Lung (tissue), 12 donors: ENCODE results near the gene KIF14. TPM values are rescaled to one million over a fixed set of nuclear protein-coding genes. Genes with fewer than 3 reads are reported as not detected.

Experiments
- ATAC-seq: fragments of 200-7000 bp; cut with Tn5 transposase; one replicate; pipeline ENCODE4 v1.9.1; 2020; ENCODE audit warnings: moderate number of reproducible peaks; ENCODE audit not compliant: insufficient read depth, low FRiP score
- DNase-seq, 3 donors: peaks; one replicate each; pipeline ENCODE4 v3.0.0-alpha.2; 2013 to 2017
- H3K27ac ChIP-seq, 2 donors: one replicate each; pipeline ENCODE4 v1.5.1; 2013; ENCODE audit warnings: mild to moderate bottlenecking in 2 of 2, moderate library complexity in 2 of 2, control low read depth in 1 of 2, inconsistent platforms in 1 of 2, low read depth in 1 of 2, low read length in 1 of 2
- H3K27me3 ChIP-seq, 3 donors: one replicate each; pipeline ENCODE4 v1.5.1; 2013; ENCODE audit warnings: low read length in 2 of 3; ENCODE audit not compliant: control insufficient read depth in 3 of 3, insufficient read depth in 3 of 3
- H3K36me3 ChIP-seq, 4 donors: one replicate each; pipeline ENCODE4 v1.5.1; 2013; ENCODE audit warnings: low read length in 4 of 4, mild to moderate bottlenecking in 1 of 4, moderate library complexity in 1 of 4; ENCODE audit not compliant: control insufficient read depth in 4 of 4, insufficient read depth in 4 of 4
- H3K4me1 ChIP-seq, 5 donors: one replicate each; pipeline ENCODE4 v1.5.1; 2013; ENCODE audit warnings: low read length in 5 of 5, mild to moderate bottlenecking in 2 of 5, moderate library complexity in 1 of 5; ENCODE audit not compliant: control insufficient read depth in 5 of 5, insufficient read depth in 5 of 5
- H3K4me3 ChIP-seq: one replicate; pipeline ENCODE4 v1.5.1; 2013; ENCODE audit warnings: mild to moderate bottlenecking, control low read depth, moderate library complexity
- H3K9ac ChIP-seq, 2 donors: one replicate each; pipeline ENCODE4 v1.5.1; 2013; ENCODE audit warnings: low read length in 2 of 2, control low read depth in 1 of 2; ENCODE audit not compliant: insufficient read depth in 1 of 2
- H3K9me3 ChIP-seq, 4 donors: one replicate each; pipeline ENCODE4 v1.5.1; 2013; ENCODE audit warnings: low read length in 3 of 4, mild to moderate bottlenecking in 1 of 4, moderate library complexity in 1 of 4; ENCODE audit not compliant: control insufficient read depth in 4 of 4, insufficient read depth in 3 of 4
- WGBS, 2 donors: extraction: QIAGEN DNeasy Blood & Tissue Kit; methylation state at CpG; one replicate each; pipeline ENCODE4 v1.1.7; 2013; 5-methylcytosine and 5-hydroxymethylcytosine counted together
- polyA plus RNA-seq, 2 donors: library from polyadenylated mRNA; stranded (reverse); fragments of 200-250 nt; gene quantifications; one replicate each; pipeline ENCODE4 v1.2.1, GENCODE V29; 2013
- total RNA-seq, 2 donors: library from RNA; depleted of rRNA in 1 of 2; stranded (reverse); fragments of >200 nt in 1 of 2; gene quantifications; one replicate each; pipeline ENCODE4 v1.2.1, GENCODE V29; 2014 to 2021
- TF ChIP-seq, protein P1 (sequence below): IDR thresholded peaks from 2 replicates; pipeline ENCODE4 v1.5.1; 2012; ENCODE audit warnings: mild to moderate bottlenecking; ENCODE audit errors: control extremely low read depth, extremely low read depth
- donor health status: control.
- donor health status: control.
- donor health status: Bipolar disorder and iron deficiency.
- donor health status: healthy.
- donor health status: DM: yes; HTN: yes; CAD: no.

Gene KIF14
- total and polyA plus RNA-seq, 4 donors, result 0.16 to 2.5 (median 0.32) TPM

- DNase-seq (no peak), ATAC-seq (no peak)
- no peaks in the 10 kb centered on the region for H3K27me3 ChIP-seq
Measured at GRCh38 chr1:200547386-200547785, 73.2 kb downstream of the KIF14 start.

GRCh38 chr1:200546577-200546976, 74.0 kb downstream of the KIF14 start:
- H3K27ac ChIP-seq, result no peak overlapping the region

More at GRCh38 chr1:200547386-200547785, 73.2 kb downstream of the KIF14 start:
- Histone ChIP-seq H3K4me1 (no peaks in the 10 kb centered on the region), H3K27ac (no peak overlapping the region), H3K4me3 (no peak overlapping the region), H3K9me3 (no peaks in the 10 kb centered on the region), H3K36me3 (no peaks in the 10 kb centered on the region), H3K9ac (no peak overlapping the region)
- TF ChIP-seq, protein P1, sequence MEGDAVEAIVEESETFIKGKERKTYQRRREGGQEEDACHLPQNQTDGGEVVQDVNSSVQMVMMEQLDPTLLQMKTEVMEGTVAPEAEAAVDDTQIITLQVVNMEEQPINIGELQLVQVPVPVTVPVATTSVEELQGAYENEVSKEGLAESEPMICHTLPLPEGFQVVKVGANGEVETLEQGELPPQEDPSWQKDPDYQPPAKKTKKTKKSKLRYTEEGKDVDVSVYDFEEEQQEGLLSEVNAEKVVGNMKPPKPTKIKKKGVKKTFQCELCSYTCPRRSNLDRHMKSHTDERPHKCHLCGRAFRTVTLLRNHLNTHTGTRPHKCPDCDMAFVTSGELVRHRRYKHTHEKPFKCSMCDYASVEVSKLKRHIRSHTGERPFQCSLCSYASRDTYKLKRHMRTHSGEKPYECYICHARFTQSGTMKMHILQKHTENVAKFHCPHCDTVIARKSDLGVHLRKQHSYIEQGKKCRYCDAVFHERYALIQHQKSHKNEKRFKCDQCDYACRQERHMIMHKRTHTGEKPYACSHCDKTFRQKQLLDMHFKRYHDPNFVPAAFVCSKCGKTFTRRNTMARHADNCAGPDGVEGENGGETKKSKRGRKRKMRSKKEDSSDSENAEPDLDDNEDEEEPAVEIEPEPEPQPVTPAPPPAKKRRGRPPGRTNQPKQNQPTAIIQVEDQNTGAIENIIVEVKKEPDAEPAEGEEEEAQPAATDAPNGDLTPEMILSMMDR, result no peak
- WGBS, 2 donors, result 41 to 50% methylated on average over 4 of the region's 4 CpGs

GRCh38 chr1:200542162-200542561, 78.4 kb downstream of the KIF14 start:
- ATAC-seq, result no peak
- Histone ChIP-seq H3K36me3 (no peaks in the 10 kb centered on the region), H3K27me3 (no peaks in the 10 kb centered on the region), H3K9me3 (no peaks in the 10 kb centered on the region), H3K27ac (no peak overlapping the region), H3K9ac (no peak overlapping the region), H3K4me3 (no peak overlapping the region), H3K4me1 (no peaks in the 10 kb centered on the region)
- 77 to 79% methylated on average over 2 of the region's 2 CpGs for WGBS, 2 donors
- DNase-seq, result no peak
- TF ChIP-seq, protein P1, result no peak

More at GRCh38 chr1:200546577-200546976, 74.0 kb downstream of the KIF14 start:
- DNase-seq (no peak), ATAC-seq (no peak)
- Histone ChIP-seq H3K36me3 (no peaks in the 10 kb centered on the region), H3K4me1 (no peaks in the 10 kb centered on the region), H3K27me3 (no peaks in the 10 kb centered on the region), H3K4me3 (no peak overlapping the region), H3K9ac (no peak overlapping the region), H3K9me3 (no peaks in the 10 kb centered on the region)
- 88 to 92% methylated on average over 6 of the region's 6 CpGs for WGBS, 2 donors
- TF ChIP-seq, protein P1, result no peak

- H3K4me1 ChIP-seq, result no peaks in the 10 kb centered on the region
- WGBS, 2 donors, result 94 to 98% methylated on average over 1 of the region's 1 CpG
- no peaks in the 10 kb centered on the region for H3K36me3 ChIP-seq
- DNase-seq, result no peak
- no peak overlapping the region for H3K27ac ChIP-seq
- no peak for ATAC-seq
- no peak overlapping the region for H3K9ac ChIP-seq
- TF ChIP-seq, protein P1, result no peak
- H3K27me3 ChIP-seq, result no peaks in the 10 kb centered on the region
- no peaks in the 10 kb centered on the region for H3K9me3 ChIP-seq
- H3K4me3 ChIP-seq, result no peak overlapping the region
Measured at GRCh38 chr1:200540281-200540680, 80.3 kb downstream of the KIF14 start.
